Choroid plexus epithelial cell (primary cell): ENCODE results near the gene OCA2.
"Not testable (repeated sequence)": the region's sequence is repeated elsewhere in the genome, so short reads cannot be mapped to it uniquely, and the experiment has no call there.

Experiments used
- DNase-seq: peaks from one replicate; pipeline ENCODE4 v3.0.0-alpha.2; 2010; ENCODE audit warnings: low read depth
- H3K4me3 ChIP-seq: 2 replicates; pipeline ENCODE4 v1.5.1; 2011; ENCODE audit warnings: low read depth, mild to moderate bottlenecking, control low read depth, low read length, moderate library complexity
- CTCF ChIP-seq: conservative IDR thresholded peaks from 2 replicates; pipeline ENCODE4 v1.5.1; 2011; ENCODE audit warnings: low read depth, mild to moderate bottlenecking, control low read depth, inconsistent platforms, low read length, moderate library complexity

The OCA2 gene

GRCh38 chr15:28012231-28012630 lies 86.9 kb downstream of the OCA2 start:
- no peak for TF ChIP-seq CTCF
- no peak overlapping the region for H3K4me3 ChIP-seq
- DNase-seq, result no peak

- DNase-seq, H3K4me3 ChIP-seq: not testable (repeated sequence)
These were observed 90.9 kb downstream of the OCA2 start for GRCh38 chr15:28008175-28008574.

GRCh38 chr15:28006116-28006905 lies 92.8 kb downstream of the OCA2 start:
- TF ChIP-seq CTCF, result no peak
- no peak for DNase-seq
- no peak overlapping the region for H3K4me3 ChIP-seq

- no peak for TF ChIP-seq CTCF
- no peak overlapping the region for H3K4me3 ChIP-seq
- no peak for DNase-seq
These were observed 94.0 kb downstream of the OCA2 start for GRCh38 chr15:28005004-28005527.

GRCh38 chr15:28004143-28005003 lies 94.7 kb downstream of the OCA2 start:
- DNase-seq, result no peak
- no peak overlapping the region for H3K4me3 ChIP-seq
- TF ChIP-seq CTCF, result no peak

GRCh38 chr15:28003302-28004037 lies 95.6 kb downstream of the OCA2 start:
- TF ChIP-seq CTCF, result no peak
- no peak overlapping the region for H3K4me3 ChIP-seq
- no peak for DNase-seq

- no peak for TF ChIP-seq CTCF
- no peak for DNase-seq
- no peak overlapping the region for H3K4me3 ChIP-seq
These were observed 96.2 kb downstream of the OCA2 start for GRCh38 chr15:28002867-28003266.
